Measurements from ENCODE around the gene TOMM22.

The TOMM22 gene

GRCh38 chr22:38719196-38719595 lies 37.4 kb downstream of the TOMM22 start:
- no peak for ATAC-seq
- no peak for TF ChIP-seq ZFP30 (CRISPR knock-in tag; IDR thresholded peaks at IDR 0.05)
- TF ChIP-seq CSDC2 (CRISPR knock-in tag; IDR thresholded peaks at IDR 0.05): no peak
- TF ChIP-seq SNAI2 (CRISPR knock-in tag; IDR thresholded peaks at IDR 0.05): no peak
- TF ChIP-seq CREB5 (CRISPR knock-in tag; IDR thresholded peaks at IDR 0.05; ENCODE audit: low read depth): no peak
- TF ChIP-seq PATZ1 (CRISPR knock-in tag; IDR thresholded peaks at IDR 0.05; ENCODE audit: borderline replicate concordance): no peak
- no peak for TF ChIP-seq TSHZ2 (CRISPR knock-in tag; IDR thresholded peaks at IDR 0.05)
- TF ChIP-seq BACH2 (CRISPR knock-in tag; IDR thresholded peaks at IDR 0.05; ENCODE audit: borderline replicate concordance): no peak
- no peak for TF ChIP-seq ZNF8 (CRISPR knock-in tag; IDR thresholded peaks at IDR 0.05)

- no peak for TF ChIP-seq ZC3H10 (CRISPR knock-in tag; IDR thresholded peaks at IDR 0.05)
- no peak for TF ChIP-seq BACH2 (CRISPR knock-in tag; IDR thresholded peaks at IDR 0.05; ENCODE audit: borderline replicate concordance)
- no peak for TF ChIP-seq OSR1 (CRISPR knock-in tag; IDR thresholded peaks at IDR 0.05)
- TF ChIP-seq RARB (CRISPR knock-in tag; IDR thresholded peaks at IDR 0.05): no peak
- TF ChIP-seq PATZ1 (CRISPR knock-in tag; IDR thresholded peaks at IDR 0.05; ENCODE audit: borderline replicate concordance): no peak
- TF ChIP-seq ZFP3 (CRISPR knock-in tag; IDR thresholded peaks at IDR 0.05): no peak
- no peak for TF ChIP-seq CREB5 (CRISPR knock-in tag; IDR thresholded peaks at IDR 0.05; ENCODE audit: low read depth)
- TF ChIP-seq GLIS3 (CRISPR knock-in tag; IDR thresholded peaks at IDR 0.05): no peak
- ATAC-seq: no peak
These were observed 38.6 kb downstream of the TOMM22 start for GRCh38 chr22:38720350-38720749.

GRCh38 chr22:38721551-38721950 lies 39.8 kb downstream of the TOMM22 start:
- ATAC-seq: no peak
- TF ChIP-seq ZNF565 (CRISPR knock-in tag; conservative IDR thresholded peaks at IDR 0.05; ENCODE audit: low read depth): no peak
- no peak for TF ChIP-seq PATZ1 (CRISPR knock-in tag; IDR thresholded peaks at IDR 0.05; ENCODE audit: borderline replicate concordance)
- no peak for TF ChIP-seq CREB5 (CRISPR knock-in tag; IDR thresholded peaks at IDR 0.05; ENCODE audit: low read depth)
- no peak for TF ChIP-seq ZFP30 (CRISPR knock-in tag; IDR thresholded peaks at IDR 0.05)
- TF ChIP-seq ESRRG (CRISPR knock-in tag; IDR thresholded peaks at IDR 0.05): no peak
- TF ChIP-seq ZFP3 (CRISPR knock-in tag; IDR thresholded peaks at IDR 0.05): no peak
- no peak for TF ChIP-seq CSDC2 (CRISPR knock-in tag; IDR thresholded peaks at IDR 0.05)
- no peak for TF ChIP-seq TOX (CRISPR knock-in tag; IDR thresholded peaks at IDR 0.05; ENCODE audit: borderline replicate concordance)
- TF ChIP-seq ARNTL (CRISPR knock-in tag; IDR thresholded peaks at IDR 0.05; ENCODE audit: borderline replicate concordance, low read depth): no peak
- TF ChIP-seq RARB (CRISPR knock-in tag; IDR thresholded peaks at IDR 0.05): no peak
- no peak for TF ChIP-seq ZNF8 (CRISPR knock-in tag; IDR thresholded peaks at IDR 0.05)
- TF ChIP-seq TSHZ2 (CRISPR knock-in tag; IDR thresholded peaks at IDR 0.05): no peak
- TF ChIP-seq OSR1 (CRISPR knock-in tag; IDR thresholded peaks at IDR 0.05): no peak
- no peak for TF ChIP-seq GLIS3 (CRISPR knock-in tag; IDR thresholded peaks at IDR 0.05)
- no peak for TF ChIP-seq PPARA (CRISPR knock-in tag; IDR thresholded peaks at IDR 0.05; ENCODE audit: borderline replicate concordance)
- TF ChIP-seq POU6F1 (CRISPR knock-in tag; IDR thresholded peaks at IDR 0.05; ENCODE audit: borderline replicate concordance, low read depth): no peak

Measured in SK-N-SH treated with all-trans-retinoic acid at 6 μM for 48 hours (cell line).